ENCODE results near the gene BSG.

BSG gene

DNA sequence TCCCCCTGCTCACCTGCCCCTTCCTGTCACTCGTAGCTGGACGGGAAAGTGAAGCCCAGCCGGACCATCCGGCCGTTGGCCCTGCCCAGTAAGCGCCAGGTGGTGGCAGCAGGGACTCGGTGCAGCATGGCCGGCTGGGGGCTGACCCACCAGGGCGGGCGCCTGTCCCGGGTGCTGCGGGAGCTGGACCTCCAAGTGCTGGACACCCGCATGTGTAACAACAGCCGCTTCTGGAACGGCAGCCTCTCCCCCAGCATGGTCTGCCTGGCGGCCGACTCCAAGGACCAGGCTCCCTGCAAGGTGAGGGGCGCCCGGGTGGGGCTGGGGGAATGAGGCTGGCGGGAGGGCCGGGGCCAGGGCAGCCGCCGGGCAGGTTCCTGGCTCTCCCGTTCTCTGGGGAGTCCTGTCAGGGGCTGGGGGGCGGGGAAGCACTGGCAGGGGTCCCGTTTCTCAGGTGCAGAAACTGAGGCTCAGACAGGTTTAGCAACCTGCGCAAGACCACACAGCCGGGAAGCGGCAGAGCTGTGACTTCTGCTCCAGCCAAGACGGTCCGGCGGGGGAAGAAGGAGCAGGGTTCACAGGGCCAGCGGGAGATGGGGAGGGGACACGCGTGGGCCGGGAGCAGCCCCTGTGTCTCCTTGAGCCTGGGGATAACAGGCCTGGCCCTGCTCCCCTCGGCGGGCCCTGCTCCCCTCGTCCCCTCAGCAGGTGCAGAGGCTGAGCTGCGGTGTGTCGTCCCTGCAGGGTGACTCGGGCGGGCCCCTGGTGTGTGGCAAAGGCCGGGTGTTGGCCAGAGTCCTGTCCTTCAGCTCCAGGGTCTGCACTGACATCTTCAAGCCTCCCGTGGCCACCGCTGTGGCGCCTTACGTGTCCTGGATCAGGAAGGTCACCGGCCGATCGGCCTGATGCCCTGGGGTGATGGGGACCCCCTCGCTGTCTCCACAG, 23.2 kb upstream of the BSG start:
- no peak overlapping the region for H3K27ac Mint-ChIP-seq
- H3K36me3 Mint-ChIP-seq = peaks cover 9% of the 10 kb centered on the region
- H3K9me3 Mint-ChIP-seq = no peaks in the 10 kb centered on the region
- H3K4me1 Mint-ChIP-seq = peaks cover 12% of the 10 kb centered on the region
- H3K4me3 Mint-ChIP-seq = no peak overlapping the region
- no peak for DNase-seq
- peaks cover 14% of the 10 kb centered on the region for H3K27me3 Mint-ChIP-seq
- CTCF ChIA-PET = no interaction called here

DNA sequence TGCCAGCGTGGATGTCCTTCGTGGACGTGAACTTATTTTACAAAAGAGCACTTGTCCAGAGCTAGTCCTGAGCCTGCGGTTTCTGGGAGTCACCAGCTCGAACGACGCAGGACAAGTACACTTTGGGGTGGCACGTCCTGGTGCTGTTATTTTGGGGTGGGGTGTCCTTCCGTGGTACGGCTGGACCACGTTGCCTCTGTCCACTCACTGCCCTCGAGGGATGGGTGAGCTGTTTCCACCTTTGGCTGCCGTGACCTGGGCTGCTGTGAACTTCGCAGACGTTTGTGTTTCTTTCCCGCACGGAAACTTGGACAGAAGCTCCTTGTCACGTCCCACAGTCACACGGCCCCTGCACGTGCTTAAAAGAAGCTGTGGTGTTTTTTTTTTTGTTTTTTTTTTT, 17.6 kb upstream of the BSG start:
- CTCF ChIA-PET = interaction anchor here (1.5 kb wide), 1 partner anchor 8 kb away, joined by 5 read pairs; no protein-coding TSS in a partner anchor
- DNase-seq = no peak
- peaks cover 7% of the 10 kb centered on the region for H3K27me3 Mint-ChIP-seq
- H3K4me1 Mint-ChIP-seq = peaks cover 5% of the 10 kb centered on the region
- no peak overlapping the region for H3K4me3 Mint-ChIP-seq
- H3K9me3 Mint-ChIP-seq = no peaks in the 10 kb centered on the region
- no peak overlapping the region for H3K27ac Mint-ChIP-seq
- no peaks in the 10 kb centered on the region for H3K36me3 Mint-ChIP-seq

DNA sequence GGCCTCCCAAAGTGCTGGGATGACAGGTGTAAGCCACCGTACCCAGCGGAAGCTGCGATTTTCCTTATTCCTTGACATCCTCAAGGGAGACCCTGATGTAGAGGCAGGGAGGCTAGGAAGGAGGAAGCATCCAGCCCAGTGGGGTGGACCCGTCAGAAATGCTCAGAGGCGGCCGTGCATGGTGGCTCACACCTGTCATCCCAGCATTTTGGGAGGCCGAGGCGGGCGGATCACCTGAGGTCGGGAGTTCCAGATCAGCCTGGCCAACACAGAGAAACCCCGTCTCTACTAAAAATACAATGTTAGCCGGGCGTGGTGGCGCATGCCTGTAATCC, 17.0 kb upstream of the BSG start:
- H3K9me3 Mint-ChIP-seq = no peaks in the 10 kb centered on the region
- no peak overlapping the region for H3K27ac Mint-ChIP-seq
- H3K27me3 Mint-ChIP-seq = peaks cover 7% of the 10 kb centered on the region
- CTCF ChIA-PET = interaction anchor here (1.0 to 1.5 kb wide), 2 partner anchors 9 to 44 kb away, joined by 3 to 5 read pairs; no protein-coding TSS in a partner anchor
- peaks cover 5% of the 10 kb centered on the region for H3K4me1 Mint-ChIP-seq
- no peak overlapping the region for H3K4me3 Mint-ChIP-seq
- no peak for DNase-seq
- no peaks in the 10 kb centered on the region for H3K36me3 Mint-ChIP-seq

DNA sequence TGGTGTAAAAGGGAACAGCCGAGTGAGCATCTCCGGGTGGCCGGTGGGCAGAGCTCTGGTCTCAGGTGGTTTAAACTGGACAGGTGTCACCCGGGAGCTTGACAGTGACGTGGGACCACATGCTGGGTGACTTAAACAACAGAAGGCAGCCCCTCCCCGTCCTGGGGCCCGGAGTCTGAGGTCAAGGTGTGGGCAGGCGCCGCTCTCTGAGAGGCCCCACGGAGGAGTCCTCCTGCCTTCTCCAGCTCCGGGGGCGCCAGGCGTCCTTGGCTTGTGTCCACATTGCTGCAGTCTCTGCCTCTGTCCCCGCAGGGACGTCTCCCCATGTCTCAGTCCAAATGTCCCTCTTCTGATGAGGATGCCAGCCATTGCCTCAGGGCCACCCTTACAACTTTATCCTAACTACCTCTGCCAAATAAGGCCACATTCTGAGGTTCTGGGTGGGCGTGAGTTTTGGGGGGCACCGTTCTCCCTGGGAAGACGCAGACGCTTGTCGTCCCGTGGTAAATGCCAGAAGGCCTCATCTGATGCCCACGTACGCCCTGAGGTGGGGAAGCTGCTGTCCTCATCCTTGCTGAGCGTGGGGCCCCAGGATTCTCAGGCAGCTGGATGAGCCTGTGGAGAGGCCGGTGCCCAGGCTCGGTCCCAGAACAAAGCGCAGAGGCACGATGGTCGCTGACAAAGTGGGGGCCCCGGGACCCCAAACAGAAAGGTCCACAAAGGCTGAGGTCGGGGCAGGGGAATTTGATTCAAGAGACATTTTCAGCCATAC, 15.6 kb upstream of the BSG start:
- no peak for DNase-seq
- Mint-ChIP-seq H3K4me3 (no peak overlapping the region), H3K27me3 (peaks cover under 1% of the 10 kb centered on the region), H3K27ac (no peak overlapping the region), H3K36me3 (no peaks in the 10 kb centered on the region), H3K4me1 (peaks cover 3% of the 10 kb centered on the region), H3K9me3 (no peaks in the 10 kb centered on the region)
- CTCF ChIA-PET = interaction anchor here (1.0 kb wide), 1 partner anchor 46 kb away, joined by 3 read pairs; no protein-coding TSS in a partner anchor

DNA sequence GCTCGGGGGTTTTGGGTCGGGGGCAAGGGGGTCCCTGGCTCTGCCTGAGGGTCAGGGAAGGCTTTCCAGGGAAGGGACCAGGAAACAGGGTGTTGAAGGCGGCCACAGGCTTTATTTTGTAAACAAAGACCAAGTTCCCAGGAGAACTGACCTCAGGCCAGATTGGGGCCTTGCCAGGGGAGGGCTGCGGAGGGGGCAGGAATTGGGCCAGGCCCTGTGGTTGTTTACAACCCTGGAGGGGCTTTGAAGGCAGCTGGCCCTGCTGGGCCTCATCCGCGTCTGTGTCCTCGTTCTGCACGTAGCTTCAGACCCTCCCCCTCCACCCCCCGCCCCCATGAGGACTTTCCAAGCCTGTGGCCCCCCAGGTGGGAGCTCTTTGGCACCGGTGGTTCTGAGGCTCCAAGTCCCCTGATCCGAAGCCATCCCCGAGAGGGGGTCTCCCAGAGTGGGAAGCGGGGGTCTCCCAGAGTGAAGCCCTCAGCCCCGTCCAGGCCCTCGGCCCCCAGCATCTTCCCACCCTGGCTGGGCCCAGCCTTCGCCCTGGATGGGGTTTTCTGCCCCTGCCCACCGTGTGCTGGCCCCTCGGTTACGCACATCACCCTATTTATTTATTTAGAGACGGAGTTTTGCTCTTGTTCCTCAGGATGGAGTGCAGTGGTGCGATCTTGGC, 13.5 kb upstream of the BSG start:
- Mint-ChIP-seq H3K27ac (no peak overlapping the region), H3K4me1 (peaks cover 3% of the 10 kb centered on the region), H3K36me3 (no peaks in the 10 kb centered on the region), H3K4me3 (no peak overlapping the region), H3K9me3 (no peaks in the 10 kb centered on the region), H3K27me3 (no peaks in the 10 kb centered on the region)
- no peak for DNase-seq
- CTCF ChIA-PET = no interaction called here

DNA sequence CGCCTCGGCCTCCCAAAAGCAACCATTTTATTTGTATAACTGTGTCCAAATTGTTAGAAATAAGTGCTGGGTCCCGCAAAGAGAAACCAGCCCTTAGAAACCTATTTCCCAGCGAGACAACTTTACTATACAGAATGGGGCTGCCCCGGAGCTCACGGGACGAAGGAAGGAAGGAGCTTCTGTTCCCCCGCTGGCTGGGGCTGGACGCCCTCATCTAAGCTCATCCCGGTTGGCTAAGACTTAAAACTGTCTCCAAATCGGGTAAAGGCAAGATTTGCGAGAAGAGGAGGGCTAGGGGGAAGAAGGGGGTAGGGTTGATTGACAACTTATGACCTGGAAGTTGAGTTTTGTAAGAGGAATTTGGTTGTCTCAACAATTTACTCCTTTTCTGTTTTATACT, 12.3 kb upstream of the BSG start:
- no peaks in the 10 kb centered on the region for H3K9me3 Mint-ChIP-seq
- no peak overlapping the region for H3K27ac Mint-ChIP-seq
- no peak overlapping the region for H3K4me3 Mint-ChIP-seq
- no peaks in the 10 kb centered on the region for H3K36me3 Mint-ChIP-seq
- no peaks in the 10 kb centered on the region for H3K27me3 Mint-ChIP-seq
- DNase-seq = no peak
- H3K4me1 Mint-ChIP-seq = peaks cover 3% of the 10 kb centered on the region
- CTCF ChIA-PET = no interaction called here

DNA sequence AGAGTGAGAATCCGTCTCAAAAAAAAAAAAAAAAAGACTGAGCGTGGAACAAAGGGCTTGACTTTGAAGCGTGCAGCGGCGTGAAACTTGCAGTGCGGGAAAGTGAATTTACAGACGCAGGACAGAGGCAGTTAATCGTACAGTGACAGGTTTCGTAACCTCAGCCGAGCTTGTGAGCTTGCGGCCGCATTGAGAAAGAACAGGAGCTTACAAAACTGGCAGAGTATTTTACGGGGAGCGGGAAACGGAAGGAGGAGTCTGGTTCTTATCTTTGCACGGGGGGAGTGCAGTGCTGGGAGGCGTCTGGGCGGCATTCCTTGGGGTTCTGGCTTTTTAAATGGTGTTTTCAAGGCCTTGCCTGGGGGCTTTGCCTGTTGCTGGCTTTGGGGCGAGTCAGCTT, 6.0 kb upstream of the BSG start:
- Mint-ChIP-seq H3K36me3 (peaks cover 3% of the 10 kb centered on the region), H3K4me1 (peaks cover 12% of the 10 kb centered on the region), H3K9me3 (no peaks in the 10 kb centered on the region), H3K27me3 (peaks cover 7% of the 10 kb centered on the region), H3K27ac (no peak overlapping the region), H3K4me3 (no peak overlapping the region)
- CTCF ChIA-PET = no interaction called here
- no peak for DNase-seq

DNA sequence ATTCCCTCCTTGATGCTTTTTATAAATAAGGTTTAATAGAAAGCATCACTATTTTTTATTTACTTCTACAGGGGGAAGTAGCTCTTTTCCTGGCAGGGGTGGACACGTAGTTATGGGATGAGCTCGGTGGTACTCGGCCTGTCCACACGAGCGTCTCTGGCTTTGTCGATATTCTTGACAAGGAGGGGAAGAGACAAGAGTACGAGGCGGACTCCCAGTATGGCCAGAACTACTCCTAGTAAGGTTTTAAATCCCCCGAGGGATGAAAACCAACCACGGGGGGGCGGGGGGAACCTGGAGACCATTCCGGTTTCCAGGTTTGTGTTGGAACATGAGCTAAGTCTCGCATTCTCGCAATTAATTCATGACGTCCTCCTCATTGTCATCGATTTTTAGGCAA, 5.6 kb upstream of the BSG start:
- Mint-ChIP-seq H3K27me3 (peaks cover 7% of the 10 kb centered on the region), H3K4me3 (no peak overlapping the region), H3K27ac (no peak overlapping the region), H3K36me3 (peaks cover 3% of the 10 kb centered on the region), H3K9me3 (no peaks in the 10 kb centered on the region), H3K4me1 (peaks cover 14% of the 10 kb centered on the region)
- CTCF ChIA-PET = no interaction called here
- no peak for DNase-seq

DNA sequence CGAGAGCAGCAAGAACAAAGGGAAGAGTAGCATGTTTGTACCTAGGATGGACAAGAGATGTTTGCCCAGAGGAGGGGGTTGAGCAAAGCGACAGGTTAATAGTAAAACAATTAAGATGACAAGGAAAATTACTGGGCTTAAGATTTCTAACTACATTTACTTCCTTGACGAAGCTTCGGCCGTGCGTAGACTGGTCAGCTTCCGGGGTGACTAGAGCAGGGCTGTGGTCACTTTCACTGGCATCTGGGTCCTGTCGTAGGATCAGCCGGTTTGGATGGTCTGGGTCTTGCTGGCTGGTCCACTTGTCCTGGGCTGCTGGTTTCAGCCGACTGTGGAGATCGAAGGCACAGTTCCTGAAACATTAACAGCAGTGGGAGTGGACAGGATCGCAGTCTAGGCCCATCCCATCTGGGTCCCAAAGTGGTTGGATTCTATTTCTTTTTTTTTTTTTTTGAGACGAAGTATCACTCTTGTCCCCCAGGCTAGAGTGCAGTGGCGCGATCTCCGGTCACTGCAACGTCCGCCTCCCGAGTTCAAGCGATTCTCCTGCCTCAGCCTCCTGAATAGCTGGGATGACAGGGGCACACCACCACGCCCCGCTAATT, 5.0 kb upstream of the BSG start:
- Mint-ChIP-seq H3K27ac (no peak overlapping the region), H3K4me1 (peaks cover 17% of the 10 kb centered on the region), H3K9me3 (no peaks in the 10 kb centered on the region), H3K4me3 (no peak overlapping the region), H3K36me3 (peaks cover 3% of the 10 kb centered on the region), H3K27me3 (peaks cover 7% of the 10 kb centered on the region)
- CTCF ChIA-PET = no interaction called here
- DNase-seq = no peak

DNA sequence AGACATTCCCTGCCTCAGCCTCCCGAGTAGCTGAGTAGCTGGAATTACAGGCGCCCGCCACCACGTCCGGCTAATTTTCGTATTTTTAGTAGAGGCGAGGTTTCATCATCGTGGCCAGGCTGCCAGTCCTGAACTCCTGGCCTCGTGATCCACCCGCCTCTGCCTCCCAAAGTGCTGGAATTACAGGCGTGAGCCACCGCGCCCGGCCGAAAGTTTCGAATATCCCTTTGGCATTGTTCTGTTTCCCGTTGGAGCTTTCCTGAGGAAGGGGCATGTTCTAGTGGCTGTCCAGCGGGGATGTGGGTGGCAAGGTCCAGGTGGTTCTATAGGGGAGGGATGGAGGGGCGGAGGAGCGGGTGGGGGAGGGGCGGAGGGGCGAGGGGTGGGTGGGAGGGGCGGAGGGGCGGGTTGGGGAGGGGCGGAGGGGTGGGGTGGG, 2.1 kb upstream of the BSG start:
- Mint-ChIP-seq H3K36me3 (peaks cover 3% of the 10 kb centered on the region), H3K4me1 (peaks cover 37% of the 10 kb centered on the region), H3K27me3 (peaks cover 7% of the 10 kb centered on the region), H3K27ac (peak overlapping the region; percentile 91), H3K4me3 (peak overlapping the region; percentile 71), H3K9me3 (no peaks in the 10 kb centered on the region)
- no peak for DNase-seq
- CTCF ChIA-PET = no interaction called here

DNA sequence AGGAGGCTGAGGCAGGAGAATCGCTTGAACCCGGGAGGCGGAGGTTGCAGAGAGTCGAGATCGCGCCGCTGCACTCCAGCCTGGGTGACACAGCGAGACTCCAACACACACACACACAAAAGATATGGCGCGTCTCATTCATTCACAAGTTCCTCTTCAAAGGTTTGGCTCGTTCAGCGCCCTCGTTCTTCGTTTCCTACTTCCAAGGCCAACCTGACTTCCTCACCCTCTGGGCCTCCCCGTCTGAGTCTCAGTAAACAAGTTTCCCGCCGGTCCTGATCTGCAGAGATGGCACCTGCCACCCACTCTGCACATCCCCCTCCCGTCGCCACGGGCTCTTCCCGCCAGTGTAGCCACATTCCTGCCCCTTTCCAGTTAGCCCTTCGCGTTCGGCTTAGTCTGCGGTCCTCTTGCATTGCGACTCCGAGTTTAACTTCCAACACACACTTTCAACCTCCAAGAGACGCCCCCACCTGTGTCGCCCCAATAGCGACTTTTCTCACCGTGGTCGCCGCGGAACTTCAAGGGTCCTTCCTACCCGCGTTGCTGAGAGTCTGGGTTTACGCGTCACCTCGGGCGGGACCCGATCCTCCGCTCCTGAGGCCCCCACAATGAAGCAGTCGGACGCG, 1.3 kb upstream of the BSG start:
- H3K4me3 Mint-ChIP-seq = peak overlapping the region; percentile 84
- DNase-seq = peak; percentile 75
- H3K4me1 Mint-ChIP-seq = peaks cover 41% of the 10 kb centered on the region
- H3K27ac Mint-ChIP-seq = peak overlapping the region; percentile 98
- H3K27me3 Mint-ChIP-seq = peaks cover 7% of the 10 kb centered on the region
- CTCF ChIA-PET = interaction anchor here (1.4 kb wide), 1 partner anchor 60 kb away, joined by 3 read pairs; no protein-coding TSS in a partner anchor
- H3K36me3 Mint-ChIP-seq = peaks cover 3% of the 10 kb centered on the region
- H3K9me3 Mint-ChIP-seq = no peaks in the 10 kb centered on the region

DNA sequence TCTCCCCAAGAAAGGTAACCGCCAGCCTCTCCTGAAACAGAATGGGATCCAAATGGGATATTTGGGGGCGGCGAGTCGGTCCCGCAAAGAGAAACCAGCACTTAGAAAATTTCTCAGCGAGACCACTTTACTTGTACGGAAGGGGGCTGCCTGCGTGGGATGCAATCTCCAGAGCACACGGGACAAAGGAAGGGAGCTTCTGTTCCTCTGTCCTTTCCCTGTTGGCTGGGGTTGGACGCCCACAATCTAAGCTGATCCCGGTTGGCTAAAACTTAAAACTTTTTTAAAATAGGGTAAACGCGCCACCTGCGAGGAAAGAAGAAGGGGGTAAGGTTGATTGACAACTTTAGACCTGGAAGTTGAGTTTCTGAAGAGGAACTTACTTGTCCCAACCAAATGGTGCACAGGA, 826 bp upstream of the BSG start:
- H3K27ac Mint-ChIP-seq = peak overlapping the region; percentile 98
- H3K36me3 Mint-ChIP-seq = peaks cover 5% of the 10 kb centered on the region
- H3K4me3 Mint-ChIP-seq = peak overlapping the region; percentile 84
- CTCF ChIA-PET = interaction anchor here (1.4 kb wide), 1 partner anchor 60 kb away, joined by 3 read pairs; no protein-coding TSS in a partner anchor
- H3K9me3 Mint-ChIP-seq = no peaks in the 10 kb centered on the region
- peak; percentile 44 for DNase-seq
- H3K4me1 Mint-ChIP-seq = peaks cover 46% of the 10 kb centered on the region
- H3K27me3 Mint-ChIP-seq = peaks cover 7% of the 10 kb centered on the region

DNA sequence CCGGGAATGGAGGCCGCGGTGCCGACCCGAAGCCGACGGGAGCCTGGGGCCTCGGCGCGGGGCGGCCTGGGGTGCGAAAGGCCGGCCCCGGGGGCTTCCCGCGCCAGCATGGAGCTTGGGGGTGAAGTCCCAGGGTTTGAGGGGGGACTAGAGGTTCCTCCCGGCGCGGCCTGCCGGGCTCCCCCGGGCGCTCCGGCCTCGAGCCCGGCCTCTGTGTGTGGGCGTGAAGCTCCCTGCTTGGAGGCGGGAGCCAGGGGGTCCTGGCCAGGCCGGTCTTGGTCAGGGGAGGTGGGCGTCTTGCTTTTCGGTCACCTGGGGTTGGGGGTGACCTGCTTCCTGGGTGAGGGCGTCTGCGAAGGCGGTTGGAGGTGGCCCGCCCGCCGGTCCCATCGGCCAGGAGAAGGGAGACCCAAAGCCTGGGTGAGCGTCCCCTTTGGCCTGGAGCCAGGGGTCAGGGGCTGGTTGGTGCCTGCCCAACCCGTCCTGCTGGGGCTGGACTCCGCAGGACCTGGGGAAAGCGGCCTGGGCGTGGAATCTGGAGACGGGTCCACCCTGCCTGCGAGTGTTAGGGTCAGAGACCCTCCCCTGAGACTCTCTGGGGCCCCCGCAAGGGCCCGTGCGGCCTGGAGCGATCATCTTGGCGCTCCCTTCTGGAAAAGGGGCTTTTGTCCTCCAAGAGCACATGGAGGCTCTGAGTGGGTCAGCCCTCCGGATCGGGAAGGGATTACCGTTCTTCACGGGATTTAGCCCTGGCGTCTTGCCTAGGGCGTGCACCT, 535 bp downstream of the BSG start:
- Mint-ChIP-seq H3K27ac (peak overlapping the region; percentile 91), H3K4me1 (peaks cover 52% of the 10 kb centered on the region), H3K4me3 (peak overlapping the region; percentile 84), H3K36me3 (peaks cover 2% of the 10 kb centered on the region), H3K27me3 (peaks cover 7% of the 10 kb centered on the region), H3K9me3 (no peaks in the 10 kb centered on the region)
- DNase-seq = no peak
- CTCF ChIA-PET = no interaction called here

Measured in activated naive CD4-positive, alpha-beta T cell treated with anti-CD3 and anti-CD28 coated beads, Interleukin-2, amount 10 ng/mL, durations not matched to agents 7 days and 5 days (primary cell).